Immature natural killer cell (primary cell): ENCODE results near the gene VCP. TPM values are rescaled to one million over a fixed set of nuclear protein-coding genes. Genes with fewer than 3 reads are reported as not detected.

Experiments
- DNase-seq, 3 donors: peaks; one replicate each; pipeline ENCODE4 v3.0.0; 2022; ENCODE audit warnings: mixed read lengths in 1 of 3
- H3K27ac Mint-ChIP-seq, 6 donors: one replicate each; pipeline ENCODE4 v1.8.0; 2020; ENCODE audit warnings: mixed read lengths in 6 of 6, mild to moderate bottlenecking in 5 of 6, inconsistent platforms in 4 of 6, moderate library complexity in 3 of 6
- H3K27me3 Mint-ChIP-seq, 3 donors: one replicate each; pipeline ENCODE4 v1.8.0; 2020 to 2021; ENCODE audit warnings: low read depth in 3 of 3, mild to moderate bottlenecking in 3 of 3, mixed read lengths in 3 of 3, moderate library complexity in 3 of 3, inconsistent platforms in 1 of 3
- H3K36me3 Mint-ChIP-seq, 3 donors: one replicate each; pipeline ENCODE4 v1.8.0; 2020; ENCODE audit warnings: mixed read lengths in 3 of 3, inconsistent platforms in 2 of 3, mild to moderate bottlenecking in 2 of 3
- H3K4me1 Mint-ChIP-seq, 2 donors: one replicate each; pipeline ENCODE4 v1.8.0; 2020; ENCODE audit warnings: inconsistent platforms in 2 of 2, mild to moderate bottlenecking in 2 of 2, mixed read lengths in 2 of 2, moderate library complexity in 1 of 2
- H3K4me3 Mint-ChIP-seq, 5 donors: one replicate each; pipeline ENCODE4 v1.8.0; 2020; ENCODE audit warnings: mild to moderate bottlenecking in 5 of 5, mixed read lengths in 5 of 5, inconsistent platforms in 3 of 5, moderate library complexity in 3 of 5
- H3K9me3 Mint-ChIP-seq, 6 donors: one replicate each; pipeline ENCODE4 v1.8.0; 2020; ENCODE audit warnings: mild to moderate bottlenecking in 6 of 6, mixed read lengths in 6 of 6, inconsistent platforms in 4 of 6, moderate library complexity in 3 of 6
- polyA plus RNA-seq, 3 donors: library from polyadenylated mRNA; unstranded; fragments of 300-500 nt; fragmentation: Illumina TruSeq; gene quantifications; one replicate each; pipeline ENCODE4 v1.2.3, GENCODE V29; 2021

Gene VCP
- 100 to 1,000 TPM; 173 to 252 (median 248) TPM for polyA plus RNA-seq

DNA sequence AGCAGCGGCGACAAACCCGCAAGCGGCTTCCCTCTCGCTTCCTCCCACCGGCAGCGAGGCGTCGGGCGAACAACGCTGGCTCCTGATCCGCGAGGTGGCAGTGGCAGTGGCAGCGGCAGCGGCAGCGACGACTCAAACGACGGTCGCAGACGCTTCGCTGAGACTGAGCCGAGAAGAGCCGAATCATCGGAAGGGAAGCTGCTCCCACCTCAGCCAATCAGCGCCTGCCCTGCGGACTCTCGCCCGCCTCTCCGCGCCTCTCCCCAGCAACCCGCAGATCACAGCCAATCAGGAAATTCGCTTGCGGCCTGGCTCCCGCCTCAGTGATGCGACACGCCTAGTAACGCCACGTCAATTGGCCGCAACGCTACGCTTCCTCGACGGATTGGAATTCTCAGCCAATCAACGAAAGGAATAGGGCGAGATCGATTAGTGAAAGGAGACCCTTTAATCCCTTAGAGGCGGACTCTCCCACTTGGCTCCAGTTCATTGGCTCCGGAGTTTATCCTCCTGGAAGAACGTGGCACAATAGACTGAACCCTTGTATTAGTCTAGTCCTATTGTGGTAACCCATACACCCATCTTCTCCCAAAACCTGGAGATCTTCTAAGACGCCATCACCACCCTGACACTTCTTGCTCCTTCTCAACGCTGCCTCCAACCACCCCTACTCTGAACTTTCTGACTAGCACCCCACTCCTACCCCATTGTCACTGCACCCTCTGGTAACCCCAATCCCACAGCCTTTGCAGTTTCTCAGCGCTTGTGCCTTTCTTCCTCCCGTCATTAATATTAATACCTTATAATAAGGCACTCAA lies at the start of gene VCP:
VCP (minus strand) TSS at position 165 of the 818 bp plus-strand sequence. CDS start 272 bp downstream, outside the sequence.
- peaks cover 0 to 10% (median 4%) of the 10 kb centered on the region in 3 donors for H3K36me3 Mint-ChIP-seq
- H3K4me1 Mint-ChIP-seq: peaks cover 46 to 55% of the 10 kb centered on the region in 2 donors
- peaks cover 7 to 13% (median 10%) of the 10 kb centered on the region in 3 donors for H3K27me3 Mint-ChIP-seq
- DNase-seq: peak; percentile 97 to 98 (median 98)
- H3K27ac Mint-ChIP-seq: peak within 1 kb of the TSS; percentile 93 to 99 (median 96)
- H3K4me3 Mint-ChIP-seq: peak within 1 kb of the TSS; percentile 78 to 93 (median 84)
- no peaks in the 10 kb centered on the region for H3K9me3 Mint-ChIP-seq

- Mint-ChIP-seq H3K27ac (peak overlapping the region; percentile 87 to 99 (median 96)), H3K4me3 (peak overlapping the region; percentile 89 to 99 (median 95)), H3K27me3 (peaks cover 0 to 14% (median 5%) of the 10 kb centered on the region in 3 donors), H3K9me3 (no peaks in the 10 kb centered on the region), H3K36me3 (no peaks in the 10 kb centered on the region), H3K4me1 (peaks cover 42 to 46% of the 10 kb centered on the region in 2 donors)
- peak; percentile 84 to 86 (median 84) for DNase-seq
Measured at GRCh38 chr9:35116898-35117551, 44.6 kb upstream of the VCP start.

GRCh38 chr9:35116539-35116897 lies 44.1 kb upstream of the VCP start:
- Mint-ChIP-seq H3K27ac (peak overlapping the region; percentile 87 to 99 (median 96)), H3K4me3 (peak overlapping the region; percentile 89 to 99 (median 95)), H3K4me1 (peaks cover 47 to 51% of the 10 kb centered on the region in 2 donors), H3K27me3 (peaks cover 0 to 15% (median 5%) of the 10 kb centered on the region in 3 donors), H3K36me3 (no peaks in the 10 kb centered on the region), H3K9me3 (no peaks in the 10 kb centered on the region)
- no peak for DNase-seq

GRCh38 chr9:35115680-35116538 lies 43.5 kb upstream of the VCP start, which contains the start of gene ATOSB:
TSS of gene ATOSB (minus strand) at chr9:35115862. CDS start at chr9:35108274, 7,588 bp downstream.
- peaks cover 0 to 15% (median 5%) of the 10 kb centered on the region in 3 donors for H3K27me3 Mint-ChIP-seq
- H3K36me3 Mint-ChIP-seq: no peaks in the 10 kb centered on the region
- H3K9me3 Mint-ChIP-seq: no peaks in the 10 kb centered on the region
- H3K4me1 Mint-ChIP-seq: peaks cover 50 to 57% of the 10 kb centered on the region in 2 donors
- H3K27ac Mint-ChIP-seq: peak within 1 kb of the TSS; percentile 87 to 99 (median 96)
- peak within 1 kb of the TSS; percentile 89 to 99 (median 95) for H3K4me3 Mint-ChIP-seq
- peak; percentile 93 for DNase-seq

DNA sequence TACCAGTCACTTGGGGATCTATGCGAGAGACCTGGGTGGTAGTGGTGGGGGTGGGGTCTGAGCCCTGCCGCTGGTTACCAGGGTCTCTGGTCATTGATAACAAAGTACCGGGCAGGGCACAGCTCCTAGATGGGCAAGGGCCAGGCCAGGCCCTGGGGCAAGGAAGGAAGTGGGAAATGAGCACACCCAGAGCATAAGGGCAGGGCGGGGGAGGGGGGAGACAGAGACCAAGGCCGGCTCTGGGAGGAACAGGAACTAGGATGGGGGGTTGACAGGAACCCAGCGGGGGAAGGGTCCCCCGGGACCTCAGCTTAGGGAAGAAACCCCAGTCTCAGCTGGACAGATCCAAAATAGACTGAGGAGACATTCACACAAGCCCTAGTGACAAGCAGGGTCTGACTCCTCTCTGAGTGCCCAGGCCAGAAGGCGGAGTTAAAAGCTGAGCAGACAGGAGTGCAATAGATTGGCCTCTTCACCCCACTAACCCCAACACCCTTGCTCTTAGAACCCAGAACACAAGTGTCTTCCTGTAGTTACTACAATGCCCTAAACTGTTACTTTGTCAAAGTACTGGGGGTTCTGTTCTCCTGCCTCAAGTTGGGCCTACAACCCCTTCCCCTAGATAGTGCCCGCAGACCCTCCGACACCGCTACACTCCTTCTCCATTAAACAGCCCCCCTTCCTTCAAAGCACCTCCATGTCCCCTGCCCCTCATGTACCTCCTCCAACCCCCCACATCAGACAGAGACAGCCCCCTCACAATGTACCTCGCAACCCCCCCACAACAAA lies 42.6 kb upstream of the VCP start:
- Mint-ChIP-seq H3K36me3 (no peaks in the 10 kb centered on the region), H3K4me1 (peaks cover 58 to 66% of the 10 kb centered on the region in 2 donors), H3K9me3 (no peaks in the 10 kb centered on the region), H3K4me3 (peak overlapping the region; percentile 89 to 99 (median 95)), H3K27me3 (peaks cover 0 to 14% (median 7%) of the 10 kb centered on the region in 3 donors), H3K27ac (peak overlapping the region; percentile 87 to 99 (median 96))
- peak; percentile 32 to 46 (median 46) for DNase-seq

- Mint-ChIP-seq H3K27me3 (peaks cover 0 to 13% (median 7%) of the 10 kb centered on the region in 3 donors), H3K27ac (peak overlapping the region; percentile 87 to 99 (median 96)), H3K4me3 (peak overlapping the region; percentile 89 to 99 (median 95)), H3K36me3 (no peaks in the 10 kb centered on the region), H3K4me1 (peaks cover 64 to 74% of the 10 kb centered on the region in 2 donors), H3K9me3 (no peaks in the 10 kb centered on the region)
- peak; percentile 50 to 61 (median 59) for DNase-seq
Measured at GRCh38 chr9:35114113-35114839, 41.9 kb upstream of the VCP start.

GRCh38 chr9:35112257-35113020 lies 40.0 kb upstream of the VCP start:
- Mint-ChIP-seq H3K36me3 (peaks cover 0 to 3% (median 0%) of the 10 kb centered on the region in 3 donors), H3K4me3 (peak overlapping the region; percentile 61 to 86 (median 80)), H3K4me1 (peaks cover 71 to 82% of the 10 kb centered on the region in 2 donors), H3K27ac (peak overlapping the region; percentile 83 to 95 (median 88)), H3K27me3 (peaks cover 0 to 13% (median 7%) of the 10 kb centered on the region in 3 donors), H3K9me3 (no peaks in the 10 kb centered on the region)
- DNase-seq: no peak

GRCh38 chr9:35111001-35111933 lies 38.8 kb upstream of the VCP start:
- peak overlapping the region; percentile 84 to 95 (median 89) for H3K27ac Mint-ChIP-seq
- H3K27me3 Mint-ChIP-seq: peaks cover 0 to 12% (median 5%) of the 10 kb centered on the region in 3 donors
- peak overlapping the region; percentile 61 to 86 (median 80) for H3K4me3 Mint-ChIP-seq
- DNase-seq: peak; percentile 92 to 95 (median 92)
- H3K4me1 Mint-ChIP-seq: peaks cover 63 to 76% of the 10 kb centered on the region in 2 donors
- peaks cover 0 to 3% (median 0%) of the 10 kb centered on the region in 3 donors for H3K36me3 Mint-ChIP-seq
- H3K9me3 Mint-ChIP-seq: no peaks in the 10 kb centered on the region

- Mint-ChIP-seq H3K9me3 (no peaks in the 10 kb centered on the region), H3K4me3 (peak overlapping the region; percentile 61 to 86 (median 80)), H3K36me3 (peaks cover 0 to 12% (median 0%) of the 10 kb centered on the region in 3 donors), H3K27me3 (peaks cover 0 to 10% (median 5%) of the 10 kb centered on the region in 3 donors), H3K4me1 (peaks cover 58 to 67% of the 10 kb centered on the region in 2 donors), H3K27ac (peak overlapping the region; percentile 84 to 95 (median 89))
- no peak for DNase-seq
Measured at GRCh38 chr9:35110327-35110761, 37.9 kb upstream of the VCP start.

GRCh38 chr9:35108946-35109575 lies 36.6 kb upstream of the VCP start:
- peaks cover 0 to 4% (median 2%) of the 10 kb centered on the region in 3 donors for H3K27me3 Mint-ChIP-seq
- H3K9me3 Mint-ChIP-seq: no peaks in the 10 kb centered on the region
- H3K27ac Mint-ChIP-seq: peak overlapping the region in 5 of 6 donors; percentile 19 to 76 (median 65)
- H3K4me1 Mint-ChIP-seq: peaks cover 45 to 54% of the 10 kb centered on the region in 2 donors
- H3K4me3 Mint-ChIP-seq: peak overlapping the region in 1 of 5 donors; percentile 33
- H3K36me3 Mint-ChIP-seq: peaks cover 0 to 16% (median 3%) of the 10 kb centered on the region in 3 donors
- DNase-seq: no peak
